ENCODE measurements around the gene HSPB1.

DNA sequence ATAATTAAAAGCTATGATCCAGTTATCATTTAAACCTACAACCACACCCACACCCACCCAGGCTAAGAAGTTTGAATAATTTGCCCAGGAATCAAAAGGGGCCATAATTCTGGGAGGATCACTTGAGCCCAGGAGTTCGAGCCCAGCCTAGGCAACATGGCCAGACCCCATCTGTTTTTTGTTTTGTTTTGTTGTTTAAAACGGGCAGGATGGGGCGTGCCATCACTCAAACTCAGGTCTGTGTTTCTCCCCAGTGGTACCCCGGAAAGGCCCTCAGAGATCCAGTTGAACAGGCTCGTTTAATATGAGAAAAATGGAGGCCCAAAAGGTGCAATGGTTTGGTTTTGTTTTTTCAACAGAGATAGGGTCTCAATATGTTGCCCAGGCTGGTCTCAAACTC is 23.3 kb downstream of the HSPB1 start:
- TF ChIP-seq CTCF (IDR thresholded peaks at IDR 0.05) = no peak
- TF ChIP-seq POLR2AphosphoS5 (IDR thresholded peaks at IDR 0.05) = no peak
- TF ChIP-seq POLR2A (IDR thresholded peaks at IDR 0.05) = no peak
- no peak for TF ChIP-seq EP300 (IDR thresholded peaks at IDR 0.05)
